Lower leg skin (tissue), 3 donors: ENCODE results near the gene CTNNA2.

Source experiments
- POLR2A ChIP-seq, 2 donors: fragments of 450-650 bp; IDR thresholded peaks; one replicate each; pipeline ENCODE4 v1.6.1; 2016 to 2017; ENCODE audit warnings: antibody characterized with exemption in 2 of 2, mild to moderate bottlenecking in 1 of 2, moderate library complexity in 1 of 2
- TF ChIP-seq, protein P1 (sequence below), 3 donors: fragments of 450-650 bp; IDR thresholded peaks; one replicate each; pipeline ENCODE4 v1.5.1; 2016; ENCODE audit warnings: antibody characterized with exemption in 3 of 3, mild to moderate bottlenecking in 3 of 3, moderate library complexity in 2 of 3

DNA sequence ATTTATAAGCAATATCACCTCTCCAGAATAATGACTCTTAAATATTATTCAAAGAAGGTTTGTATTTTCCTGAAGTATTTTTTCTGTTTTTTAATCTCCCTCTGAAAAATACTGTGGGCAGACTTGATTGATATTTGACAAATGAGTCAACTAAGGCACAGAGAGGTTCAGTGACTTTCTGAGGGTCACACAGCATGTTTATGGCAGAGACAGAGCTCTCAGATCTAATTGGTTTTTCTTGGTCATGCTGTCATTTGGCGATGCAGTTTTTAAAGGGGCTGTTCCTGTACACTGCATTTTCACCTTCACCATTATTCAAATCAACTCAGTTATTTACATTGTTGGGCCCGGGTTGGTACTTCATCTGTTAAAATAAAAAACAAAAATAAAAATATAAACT, 527.4 kb downstream of the CTNNA2 start:
- TF ChIP-seq, protein P1, sequence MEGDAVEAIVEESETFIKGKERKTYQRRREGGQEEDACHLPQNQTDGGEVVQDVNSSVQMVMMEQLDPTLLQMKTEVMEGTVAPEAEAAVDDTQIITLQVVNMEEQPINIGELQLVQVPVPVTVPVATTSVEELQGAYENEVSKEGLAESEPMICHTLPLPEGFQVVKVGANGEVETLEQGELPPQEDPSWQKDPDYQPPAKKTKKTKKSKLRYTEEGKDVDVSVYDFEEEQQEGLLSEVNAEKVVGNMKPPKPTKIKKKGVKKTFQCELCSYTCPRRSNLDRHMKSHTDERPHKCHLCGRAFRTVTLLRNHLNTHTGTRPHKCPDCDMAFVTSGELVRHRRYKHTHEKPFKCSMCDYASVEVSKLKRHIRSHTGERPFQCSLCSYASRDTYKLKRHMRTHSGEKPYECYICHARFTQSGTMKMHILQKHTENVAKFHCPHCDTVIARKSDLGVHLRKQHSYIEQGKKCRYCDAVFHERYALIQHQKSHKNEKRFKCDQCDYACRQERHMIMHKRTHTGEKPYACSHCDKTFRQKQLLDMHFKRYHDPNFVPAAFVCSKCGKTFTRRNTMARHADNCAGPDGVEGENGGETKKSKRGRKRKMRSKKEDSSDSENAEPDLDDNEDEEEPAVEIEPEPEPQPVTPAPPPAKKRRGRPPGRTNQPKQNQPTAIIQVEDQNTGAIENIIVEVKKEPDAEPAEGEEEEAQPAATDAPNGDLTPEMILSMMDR (IDR thresholded peaks at IDR 0.05): no peak
- TF ChIP-seq POLR2A (IDR thresholded peaks at IDR 0.05): no peak
